ENCODE results near the gene EPN3.

Gene EPN3

DNA sequence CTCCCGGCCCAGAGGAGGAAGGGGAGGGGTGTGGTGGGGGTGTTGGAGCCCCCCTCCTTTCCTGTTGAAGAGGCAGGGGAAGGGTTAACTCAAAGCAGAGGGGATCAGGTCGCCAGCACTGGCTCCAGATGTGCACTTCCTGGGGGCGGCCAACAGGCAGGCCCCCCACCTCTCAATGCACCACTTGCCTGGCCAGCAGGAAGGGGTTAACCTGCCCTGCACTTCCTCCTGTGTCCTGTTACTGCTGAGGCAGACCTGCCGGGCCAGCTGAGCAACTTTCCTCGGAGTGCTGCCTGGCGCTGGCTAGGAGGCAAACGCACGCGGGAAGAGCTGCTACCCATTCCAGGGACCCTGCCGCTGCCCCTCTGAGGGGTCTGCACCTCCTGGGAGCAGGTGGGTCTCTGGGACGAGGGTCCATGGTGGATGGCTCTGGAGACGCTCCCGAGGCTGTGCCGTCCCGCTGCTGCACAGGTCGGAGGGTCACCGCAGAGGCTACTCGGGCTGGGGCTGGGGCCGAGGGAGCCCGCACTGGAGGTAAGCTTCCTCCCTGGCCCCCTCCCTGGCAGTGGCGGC lies at the start of gene EPN3:
Gene EPN3 (plus strand): TSS at position 284 of the 573 bp plus-strand sequence. CDS start 3,822 bp downstream, outside the sequence.
- intact Hi-C loops (cut with DNase I): no loop called here
- no peak for DNase-seq

DNA sequence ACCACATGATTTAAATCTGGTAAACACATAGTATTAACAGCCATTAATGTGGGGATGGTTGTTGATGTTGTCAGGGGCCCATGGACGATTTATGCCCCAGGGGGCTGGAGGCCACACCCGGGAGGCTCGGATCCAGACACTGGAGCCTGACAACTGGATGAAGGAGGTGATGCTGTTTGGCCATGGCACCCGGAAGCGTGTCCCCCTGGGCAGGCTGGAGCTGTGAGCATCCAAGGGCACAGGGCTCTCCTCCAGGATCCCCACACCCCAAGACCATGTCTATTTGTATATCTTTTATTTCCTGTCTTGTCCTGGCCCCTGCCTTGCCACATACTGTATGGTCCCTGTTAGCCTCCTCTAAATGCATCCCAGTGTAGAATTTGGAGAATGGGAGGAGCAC lies 49.3 kb upstream of the EPN3 start:
- intact Hi-C loops (cut with DNase I): loop anchor here (2.0 to 5.0 kb wide), 2 partner anchors 60 to 214 kb away; no protein-coding TSS in a partner anchor
- DNase-seq: peak in 2 of 10 donors; percentile 53 to 60

- DNase-seq: peak in 2 of 10 donors; percentile 46 to 66
- intact Hi-C loops (cut with DNase I): loop anchor here (5.0 kb wide), 1 partner anchor 213 kb away; no protein-coding TSS in a partner anchor
Observed at GRCh38 chr17:50484386-50485155, 48.0 kb upstream of the EPN3 start.

GRCh38 chr17:50487213-50488096 lies 45.1 kb upstream of the EPN3 start:
- peak in 2 of 10 donors; percentile 54 to 78 for DNase-seq
- intact Hi-C loops (cut with DNase I): no loop called here

GRCh38 chr17:50488880-50489279 lies 43.7 kb upstream of the EPN3 start:
- peak in 2 of 10 donors; percentile 8 to 41 for DNase-seq
- intact Hi-C loops (cut with DNase I): no loop called here

DNA sequence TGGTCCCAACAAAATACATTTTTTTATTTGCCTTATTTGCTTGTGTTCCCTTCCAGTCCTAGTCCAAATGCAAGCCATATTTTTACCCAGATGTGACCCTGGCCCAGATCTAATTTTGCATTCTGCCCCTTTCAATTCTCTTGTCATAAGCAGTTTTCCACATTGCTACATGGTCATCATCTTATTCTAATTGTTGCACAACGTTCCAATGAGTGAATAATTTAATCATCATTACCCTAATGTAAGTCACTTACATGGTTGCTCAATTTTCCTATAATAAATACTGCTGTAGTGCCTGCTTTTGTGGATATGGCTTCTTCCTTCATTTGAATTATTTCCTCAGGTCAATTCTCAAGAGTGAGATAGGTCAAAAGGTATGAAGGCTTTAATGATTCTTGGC lies 41.0 kb upstream of the EPN3 start:
- intact Hi-C loops (cut with DNase I): no loop called here
- DNase-seq: no peak

DNA sequence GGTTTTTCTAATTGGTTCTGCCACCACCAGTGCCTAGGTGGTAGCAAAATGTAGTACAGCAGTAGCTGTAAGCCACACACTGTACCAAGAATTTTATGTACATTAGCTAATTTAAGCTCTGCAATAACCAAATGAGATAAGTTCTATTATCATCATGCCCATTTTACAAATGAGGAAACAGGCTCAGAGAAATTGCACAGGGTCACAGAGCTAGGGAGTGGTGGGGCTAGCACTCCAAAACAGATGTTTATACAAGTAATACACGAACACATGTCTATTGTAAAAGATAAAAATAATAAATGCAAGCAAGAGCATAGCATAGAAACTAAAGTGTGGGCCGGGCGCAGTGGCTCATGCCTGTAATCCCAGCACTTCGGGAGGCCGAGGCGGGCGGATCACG lies 40.3 kb upstream of the EPN3 start:
- DNase-seq: peak in 1 of 10 donors; percentile 49
- intact Hi-C loops (cut with DNase I): no loop called here

- intact Hi-C loops (cut with DNase I): no loop called here
- no peak for DNase-seq
Observed at GRCh38 chr17:50493744-50494143, 38.8 kb upstream of the EPN3 start.

DNA sequence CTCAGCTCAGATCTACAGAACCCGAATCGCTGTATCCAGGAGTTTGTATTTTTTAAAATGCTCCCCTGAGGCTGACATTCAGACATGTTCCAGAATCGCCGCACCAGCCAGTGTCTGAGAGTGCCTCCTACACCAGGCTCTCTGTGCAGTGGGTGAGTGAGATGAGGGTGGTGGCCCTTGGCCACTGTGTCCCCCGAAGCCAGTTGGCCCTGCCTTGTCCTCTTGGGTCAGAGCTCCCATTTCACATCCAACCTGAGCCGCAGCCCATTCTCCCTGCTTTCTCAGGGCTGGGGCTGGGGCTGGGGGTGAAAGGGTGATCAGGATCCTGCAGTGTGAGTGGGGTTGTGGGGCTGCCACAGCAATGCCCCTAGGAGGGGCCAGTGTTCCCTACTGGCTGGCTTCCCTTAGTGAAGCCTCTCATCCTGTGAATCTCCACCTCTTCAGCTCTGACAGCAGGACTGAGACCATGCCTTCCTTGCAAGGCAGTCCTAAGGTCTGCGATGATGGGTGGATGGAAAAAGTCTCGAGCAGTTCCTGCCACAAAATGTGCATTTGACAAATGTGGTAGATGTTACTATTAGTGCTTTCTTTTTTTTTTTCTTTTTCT lies 37.2 kb upstream of the EPN3 start:
- intact Hi-C loops (cut with DNase I): no loop called here
- DNase-seq: peak in 1 of 10 donors; percentile 41

DNA sequence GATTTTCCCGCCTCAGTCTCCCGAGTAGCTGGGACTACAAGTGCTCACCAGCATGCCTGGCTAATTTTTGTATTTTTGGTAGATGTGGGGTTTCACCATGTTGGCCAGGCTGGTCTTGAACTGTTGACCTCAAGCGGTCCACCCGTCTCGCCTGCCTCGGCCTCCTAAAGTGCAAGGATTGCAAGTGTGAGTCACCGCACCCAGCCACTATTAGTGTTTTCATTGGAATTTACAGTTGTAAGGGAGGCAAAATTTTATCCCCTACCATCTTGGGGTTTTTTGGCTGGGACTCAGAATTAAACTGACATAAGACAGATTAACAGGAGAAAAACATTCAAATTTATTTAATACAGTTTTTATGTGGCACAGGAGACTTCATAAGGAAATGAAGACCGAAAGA lies 36.6 kb upstream of the EPN3 start:
- intact Hi-C loops (cut with DNase I): no loop called here
- no peak for DNase-seq

- intact Hi-C loops (cut with DNase I): no loop called here
- peak in 1 of 10 donors; percentile 43 for DNase-seq
Observed at GRCh38 chr17:50498021-50498874, 34.3 kb upstream of the EPN3 start.

GRCh38 chr17:50499270-50499669 lies 33.3 kb upstream of the EPN3 start:
- intact Hi-C loops (cut with DNase I): no loop called here
- no peak for DNase-seq

- DNase-seq: no peak
- intact Hi-C loops (cut with DNase I): no loop called here
Observed at GRCh38 chr17:50499721-50500120, 32.8 kb upstream of the EPN3 start.

- intact Hi-C loops (cut with DNase I): no loop called here
- no peak for DNase-seq
Observed at GRCh38 chr17:50501054-50501453, 31.5 kb upstream of the EPN3 start.

DNA sequence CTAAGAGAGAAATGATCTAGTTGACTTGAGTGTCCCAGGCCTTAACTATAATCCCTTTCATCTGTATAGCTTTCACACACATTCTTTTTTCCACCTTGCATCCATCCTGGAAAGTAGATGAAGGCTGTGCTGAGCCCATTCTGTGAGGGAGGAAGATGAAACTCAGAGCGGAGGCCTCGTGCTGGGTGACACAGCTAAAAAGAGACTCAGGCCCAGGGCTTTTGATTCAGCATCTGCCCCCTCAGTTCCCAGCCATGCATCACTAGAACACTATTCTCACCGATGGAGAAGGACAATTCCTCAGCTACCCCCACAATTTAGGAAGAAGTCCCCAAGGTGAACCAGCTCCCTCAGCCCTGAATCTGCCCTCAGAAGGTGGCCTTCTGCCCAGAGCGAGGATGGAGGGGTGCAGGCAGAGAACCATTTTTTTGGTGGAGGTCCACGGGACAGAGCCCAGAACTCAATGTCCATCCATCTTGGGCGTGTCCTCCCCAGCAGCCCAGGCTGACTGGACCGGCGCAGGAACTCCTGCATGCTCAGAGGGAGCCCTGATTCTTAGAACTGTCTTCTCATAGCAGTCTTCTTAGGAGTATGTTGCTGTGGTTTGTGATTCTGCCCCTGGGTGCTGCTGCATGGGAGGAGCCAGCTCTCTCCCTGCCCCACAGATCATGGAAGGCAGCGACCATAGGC lies 30.1 kb upstream of the EPN3 start:
- intact Hi-C loops (cut with DNase I): no loop called here
- peak in 1 of 10 donors; percentile 53 for DNase-seq

- no peak for DNase-seq
- intact Hi-C loops (cut with DNase I): no loop called here
Observed at GRCh38 chr17:50505591-50506130, 26.9 kb upstream of the EPN3 start.

DNA sequence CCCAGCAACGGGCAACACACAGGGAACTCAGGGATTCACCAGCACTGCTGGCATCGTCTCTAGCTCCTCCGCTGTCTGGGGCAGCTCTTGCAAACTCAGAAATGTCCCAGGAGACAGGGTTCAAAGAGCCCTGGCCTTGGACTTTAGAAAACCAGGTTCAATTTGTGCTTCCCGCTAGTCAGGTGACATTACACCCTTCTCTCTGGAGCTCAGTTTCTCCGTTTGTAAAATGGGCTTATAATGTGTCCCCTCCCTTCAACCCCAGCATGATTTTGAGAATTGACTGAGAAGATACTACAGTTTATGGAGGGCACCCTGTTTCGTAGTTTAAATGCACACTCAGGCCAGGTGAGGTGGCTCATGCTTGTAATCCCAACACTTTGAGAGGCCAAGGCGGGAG lies 26.2 kb upstream of the EPN3 start:
- intact Hi-C loops (cut with DNase I): no loop called here

GRCh38 chr17:50507871-50508572 lies 24.5 kb upstream of the EPN3 start, which contains the start of gene MYCBPAP:
Gene MYCBPAP (plus strand): TSS chr17:50508439. CDS start chr17:50508675, 236 bp downstream.
- intact Hi-C loops (cut with DNase I): no loop called here
- DNase-seq: peak; percentile 64 to 97 (median 83)

More for the DNA sequence above, 26.2 kb upstream of the EPN3 start:
- no peak for DNase-seq

All from posterior cingulate gyrus (tissue), 11 donors.